Measurements from ENCODE around the gene DHODH. TPM values are rescaled to one million over a fixed set of nuclear protein-coding genes. Genes with fewer than 3 reads are reported as not detected.

Gene DHODH
- total and polyA plus RNA-seq, 2 of the 8 experiments (the other 6 are each of a cell fraction or from before 2014, with no cell fraction given) = 9.1 to 19.4 TPM

DNA sequence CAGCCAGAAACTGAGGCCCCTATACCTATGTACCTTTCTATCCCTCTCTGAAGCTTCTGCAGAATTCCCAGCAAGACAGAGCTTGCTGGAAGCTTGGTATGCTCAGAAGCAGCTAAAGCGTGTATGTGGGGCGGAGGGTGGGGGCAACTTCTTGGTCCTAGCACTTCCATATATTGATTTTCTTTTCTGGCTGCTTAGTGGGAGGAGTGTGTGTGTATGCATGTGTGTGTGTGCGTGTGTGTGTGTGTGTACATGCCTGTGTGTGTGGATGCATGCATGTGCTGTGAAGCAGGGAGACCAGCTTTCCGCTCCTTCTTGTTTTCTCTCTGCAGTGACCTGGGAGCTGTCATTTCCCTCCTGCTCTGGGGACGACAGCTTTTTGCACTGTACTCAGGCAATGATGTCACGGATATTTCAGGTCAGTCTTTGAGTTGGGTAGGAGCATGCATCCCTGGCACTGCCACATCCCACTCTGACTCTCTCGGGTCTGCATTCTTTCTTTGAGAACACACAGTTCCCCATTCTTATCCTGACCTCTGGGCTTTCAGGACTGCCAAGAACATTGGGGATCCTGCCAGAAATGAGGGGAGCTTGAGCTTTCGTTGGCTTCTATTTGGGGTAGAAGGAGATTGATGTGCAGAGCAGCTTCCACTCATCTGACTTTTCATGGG is 65.2 kb downstream of the DHODH start:
- H3K79me2 ChIP-seq (ENCODE audit: control insufficient read depth in 1 of 2, insufficient read depth in 2 of 2, low read length in 2 of 2) = no peaks in the 10 kb centered on the region
- DNase-seq (ENCODE audit: low read depth in 1 of 2, low spot score in 2 of 2) (no peak), FAIRE-seq (no peak)
- peaks cover 0 to 14% (median 2%) of the 10 kb centered on the region in 4 experiments; a peak in 3 of 7 replicates for H3K4me1 ChIP-seq (replicated peaks in 1 of 4; ENCODE audit: control insufficient read depth in 3 of 4, insufficient read depth in 4 of 4, low read length in 3 of 4)
- H3K4me2 ChIP-seq (ENCODE audit: insufficient read depth in 1 of 2, low read depth in 2 of 2, low read length in 2 of 2) = no peak overlapping the region; a peak in 2 of 4 replicates
- H4K8ac ChIP-seq (ENCODE audit: extremely low read depth, insufficient read depth, low read length) = no peak overlapping the region
- H4K20me1 ChIP-seq (replicated peaks in 1 of 2; ENCODE audit: control insufficient read depth in 1 of 2, insufficient read depth in 2 of 2, low read length in 2 of 2) = no peaks in the 10 kb centered on the region
- POLR2A ChIA-PET (ENCODE audit: partially characterized antibody) = interaction anchor here (4.0 kb wide), 1 partner anchor 20 kb away, joined by 23 read pairs; the partner anchor contains the start of genes DHX38 and TXNL4B
- H3K27me3 ChIP-seq (replicated peaks in 1 of 4; ENCODE audit: control insufficient read depth in 3 of 4, extremely low read depth in 1 of 4, insufficient read depth in 3 of 4, low read length in 3 of 4) = no peaks in the 10 kb centered on the region
- H2BK120ac ChIP-seq (replicated peaks; ENCODE audit: low read depth, low read length) = no peak overlapping the region
- no peaks in the 10 kb centered on the region for H3K36me3 ChIP-seq (ENCODE audit: control insufficient read depth in 2 of 4, insufficient read depth in 4 of 4, low read length in 3 of 4)
- no peak overlapping the region for H3K4ac ChIP-seq (replicated peaks; ENCODE audit: insufficient read length, low read depth, low read length)
- H3K14ac ChIP-seq (ENCODE audit: insufficient read length) = no peak overlapping the region
- WGBS, 2 experiments (ENCODE audit: extremely low coverage in 1 of 2, insufficient coverage in 1 of 2, insufficient read length in 1 of 2, insufficient replicate concordance in 2 of 2, low coverage in 1 of 2, low lambda C conversion rate in 2 of 2, missing lambda C conversion rate in 1 of 2) = 78% methylated on average over 8 of the region's 8 CpGs; no CpG with 5 or more reads in 1 of the 2 experiments
- H4K91ac ChIP-seq (replicated peaks; ENCODE audit: insufficient read length, low read length) = no peak overlapping the region
- H2BK12ac ChIP-seq (ENCODE audit: low read depth, low read length) = peak overlapping the region; percentile 39; the same call in 1 of the 2 replicates
- H2AK5ac ChIP-seq (ENCODE audit: low read depth, low read length) = no peak overlapping the region; the same call in 1 of the 2 replicates
- no peak overlapping the region for H3K18ac ChIP-seq (ENCODE audit: extremely low read depth, low read length)
- H2BK15ac ChIP-seq (ENCODE audit: low read length) = no peak overlapping the region
- H3K9me3 ChIP-seq (ENCODE audit: insufficient read depth in 2 of 2, low read depth in 1 of 2, low read length in 1 of 2) = no peaks in the 10 kb centered on the region
- no peak overlapping the region for H4K5ac ChIP-seq (ENCODE audit: insufficient read length, low read depth, low read length)
- peak overlapping the region; percentile 77; the same call in 1 of the 2 replicates for H2BK5ac ChIP-seq (ENCODE audit: low read depth, low read length)
- no peak overlapping the region for H3K23ac ChIP-seq (ENCODE audit: insufficient read length)
- H3K23me2 ChIP-seq (ENCODE audit: low read depth, low read length) = no peaks in the 10 kb centered on the region
- H3K9ac ChIP-seq (replicated peaks in 1 of 4; ENCODE audit: extremely low read depth in 1 of 4, low read depth in 3 of 4, low read length in 3 of 4) = peak overlapping the region in 1 of 4 experiments; percentile 60; a peak in 2 of 7 replicates
- no peak overlapping the region for H2BK20ac ChIP-seq (ENCODE audit: low read length)
- no peaks in the 10 kb centered on the region for H3K79me1 ChIP-seq (ENCODE audit: low read depth, low read length)
- H3K4me3 ChIP-seq (ENCODE audit: extremely low read depth in 1 of 4, insufficient read depth in 2 of 4, low read depth in 3 of 4, low read length in 4 of 4) = no peak overlapping the region
- CTCF ChIA-PET (ENCODE audit: partially characterized antibody) = interaction anchor here (1.4 to 2.3 kb wide), 3 partner anchors 10 to 25 kb away, joined by 4 to 15 read pairs (median 6); partner anchors contain the start of genes DHX38 and TXNL4B
- no peak overlapping the region for H3K56ac ChIP-seq (replicated peaks; ENCODE audit: insufficient read length, low read depth, low read length)
- no peak overlapping the region for H2AFZ ChIP-seq (ENCODE audit: low read length)
- peak overlapping the region; percentile 68; the same call in 1 of the 2 replicates for H3K27ac ChIP-seq (ENCODE audit: low read depth, low read length)
- TF ChIP-seq MAFK (IDR thresholded peaks at IDR 0.05; ENCODE audit: low read depth, low read length) (no peak), JUND (IDR thresholded peaks at IDR 0.05; ENCODE audit: low read length) (no peak), SP1 (IDR thresholded peaks at IDR 0.05; ENCODE audit: low read depth, low read length) (no peak), SIN3A (conservative IDR thresholded peaks at IDR 0.05 in 1 of 2, IDR thresholded peaks at IDR 0.05 in 1 of 2; ENCODE audit: low read depth in 1 of 2, low read length in 2 of 2) (no peak), TCF12 (IDR thresholded peaks at IDR 0.05; ENCODE audit: low read depth, low read length) (no peak), GABPA (IDR thresholded peaks at IDR 0.05; ENCODE audit: borderline replicate concordance, insufficient read depth, low read length) (no peak), CTCF (IDR thresholded peaks at IDR 0.05; ENCODE audit: control extremely low read depth in 1 of 3, insufficient read depth in 1 of 3, low read depth in 1 of 3, low read length in 3 of 3) (no peak), HDAC6 (IDR thresholded peaks at IDR 0.05; ENCODE audit: low read depth, low read length) (no peak), KDM4A (IDR thresholded peaks at IDR 0.05; ENCODE audit: low read depth, low read length, severe bottlenecking) (no peak)
